GM13976 (cell line): ENCODE measurements around the gene FBLN5.
A peak's percentile ranks its signal among the peaks of the same experiment; 100 is the strongest.

Experiments used
- DNase-seq: peaks from one replicate; pipeline ENCODE4 v3.0.0; 2012; ENCODE audit warnings: low spot score
- in situ Hi-C: fragments of 300-500 bp; cut with MboI; formaldehyde crosslinking; loops from one replicate; pipeline ENCODE4 v1.12.0; 2022; ENCODE audit warnings: low sequenced_read_pairs, mixed read lengths, inconsistent platforms; ENCODE audit not compliant: unreplicated experiment
- TF ChIP-seq, protein P1 (sequence below): IDR thresholded peaks from 2 replicates; pipeline ENCODE4 v1.5.1; 2012; ENCODE audit warnings: borderline replicate concordance, mild to moderate bottlenecking; ENCODE audit not compliant: insufficient read depth; ENCODE audit errors: extremely low read depth, missing control alignments, control extremely low read depth

FBLN5 gene, protein sequence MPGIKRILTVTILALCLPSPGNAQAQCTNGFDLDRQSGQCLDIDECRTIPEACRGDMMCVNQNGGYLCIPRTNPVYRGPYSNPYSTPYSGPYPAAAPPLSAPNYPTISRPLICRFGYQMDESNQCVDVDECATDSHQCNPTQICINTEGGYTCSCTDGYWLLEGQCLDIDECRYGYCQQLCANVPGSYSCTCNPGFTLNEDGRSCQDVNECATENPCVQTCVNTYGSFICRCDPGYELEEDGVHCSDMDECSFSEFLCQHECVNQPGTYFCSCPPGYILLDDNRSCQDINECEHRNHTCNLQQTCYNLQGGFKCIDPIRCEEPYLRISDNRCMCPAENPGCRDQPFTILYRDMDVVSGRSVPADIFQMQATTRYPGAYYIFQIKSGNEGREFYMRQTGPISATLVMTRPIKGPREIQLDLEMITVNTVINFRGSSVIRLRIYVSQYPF

DNA sequence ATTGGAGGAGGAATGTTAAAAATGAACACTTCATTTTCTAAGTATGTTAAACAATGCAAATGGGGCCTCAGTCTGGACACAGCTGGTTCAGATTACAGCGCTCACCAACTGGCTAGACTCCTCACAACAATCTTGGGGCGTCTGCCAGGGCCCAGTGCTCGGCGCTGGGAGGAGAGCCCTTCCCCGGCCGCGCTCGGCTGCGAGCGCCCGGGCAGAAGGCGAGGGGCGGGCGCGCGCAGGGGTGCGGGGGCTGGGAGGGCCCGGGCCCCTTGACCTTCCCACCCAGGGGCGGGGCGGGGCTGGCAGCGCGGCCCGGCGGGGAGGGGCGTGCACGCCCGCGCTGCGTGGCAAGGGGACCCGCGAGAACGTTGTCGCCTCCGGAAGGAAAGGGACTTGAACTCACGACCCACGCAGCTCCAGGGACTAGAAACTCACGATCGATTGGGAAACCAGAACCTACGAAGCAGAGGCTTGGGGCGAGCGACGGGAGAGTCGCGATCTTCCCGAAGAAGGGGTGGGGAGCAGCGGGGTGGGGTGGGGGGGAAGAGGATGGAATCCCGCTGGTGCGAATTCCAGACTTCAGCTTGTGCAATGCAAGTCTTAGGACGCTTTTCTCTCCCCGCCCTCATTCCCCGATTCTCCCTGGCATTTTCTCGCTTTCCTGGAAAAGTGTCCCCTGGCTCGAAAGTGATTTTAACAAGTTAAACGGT lies at the start of gene FBLN5:
Gene FBLN5 (minus strand): TSS at position 220 of the 710 bp plus-strand sequence. CDS start 465 bp downstream, outside the sequence.
- in situ Hi-C loops = no loop called here
- DNase-seq = peak; percentile 37
- TF ChIP-seq, protein P1, sequence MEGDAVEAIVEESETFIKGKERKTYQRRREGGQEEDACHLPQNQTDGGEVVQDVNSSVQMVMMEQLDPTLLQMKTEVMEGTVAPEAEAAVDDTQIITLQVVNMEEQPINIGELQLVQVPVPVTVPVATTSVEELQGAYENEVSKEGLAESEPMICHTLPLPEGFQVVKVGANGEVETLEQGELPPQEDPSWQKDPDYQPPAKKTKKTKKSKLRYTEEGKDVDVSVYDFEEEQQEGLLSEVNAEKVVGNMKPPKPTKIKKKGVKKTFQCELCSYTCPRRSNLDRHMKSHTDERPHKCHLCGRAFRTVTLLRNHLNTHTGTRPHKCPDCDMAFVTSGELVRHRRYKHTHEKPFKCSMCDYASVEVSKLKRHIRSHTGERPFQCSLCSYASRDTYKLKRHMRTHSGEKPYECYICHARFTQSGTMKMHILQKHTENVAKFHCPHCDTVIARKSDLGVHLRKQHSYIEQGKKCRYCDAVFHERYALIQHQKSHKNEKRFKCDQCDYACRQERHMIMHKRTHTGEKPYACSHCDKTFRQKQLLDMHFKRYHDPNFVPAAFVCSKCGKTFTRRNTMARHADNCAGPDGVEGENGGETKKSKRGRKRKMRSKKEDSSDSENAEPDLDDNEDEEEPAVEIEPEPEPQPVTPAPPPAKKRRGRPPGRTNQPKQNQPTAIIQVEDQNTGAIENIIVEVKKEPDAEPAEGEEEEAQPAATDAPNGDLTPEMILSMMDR = no peak

DNA sequence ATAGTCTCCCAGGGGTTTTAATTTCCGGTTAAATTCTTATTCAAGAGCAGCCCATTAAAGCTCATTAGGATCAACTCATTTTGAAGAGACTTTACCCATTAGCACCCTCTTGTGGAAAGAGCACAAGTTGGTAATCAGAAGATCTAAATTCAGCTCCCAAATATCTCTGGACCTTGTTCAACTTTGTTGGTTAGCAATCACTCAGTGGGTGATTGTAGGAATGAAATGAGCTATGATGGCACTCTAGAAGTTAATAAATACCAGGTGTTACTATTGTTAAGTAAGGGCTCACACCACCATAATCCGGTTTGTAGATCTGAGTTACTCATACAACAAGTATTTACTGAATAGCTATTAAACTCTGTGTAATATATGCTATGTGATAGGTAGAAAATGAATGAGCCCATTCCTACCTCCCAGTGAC lies 49.5 kb upstream of the FBLN5 start:
- peak; percentile 33 for DNase-seq
- TF ChIP-seq, protein P1 = peak; percentile 16
- in situ Hi-C loops = no loop called here

DNA sequence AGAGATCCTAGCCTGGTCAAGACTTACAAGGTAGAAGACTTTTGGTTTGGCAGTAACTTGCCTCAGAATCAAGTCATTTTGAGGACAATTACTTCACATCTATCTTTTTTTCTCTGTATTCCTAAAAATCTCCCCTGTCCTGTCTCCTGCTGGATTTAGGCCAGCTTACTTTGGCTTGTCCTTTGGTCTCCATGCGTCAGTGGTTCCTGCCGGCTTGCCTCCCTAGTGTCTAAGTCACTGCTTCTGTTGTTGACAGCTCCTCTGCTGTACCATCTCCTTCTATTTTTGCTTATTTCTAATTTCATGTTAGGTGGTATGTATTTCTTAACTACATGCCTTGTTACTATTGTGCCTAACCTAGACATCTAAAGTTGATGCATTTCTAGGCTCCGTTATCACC lies 39.7 kb upstream of the FBLN5 start:
- no peak for DNase-seq
- TF ChIP-seq, protein P1 = no peak
- in situ Hi-C loops = no loop called here

DNA sequence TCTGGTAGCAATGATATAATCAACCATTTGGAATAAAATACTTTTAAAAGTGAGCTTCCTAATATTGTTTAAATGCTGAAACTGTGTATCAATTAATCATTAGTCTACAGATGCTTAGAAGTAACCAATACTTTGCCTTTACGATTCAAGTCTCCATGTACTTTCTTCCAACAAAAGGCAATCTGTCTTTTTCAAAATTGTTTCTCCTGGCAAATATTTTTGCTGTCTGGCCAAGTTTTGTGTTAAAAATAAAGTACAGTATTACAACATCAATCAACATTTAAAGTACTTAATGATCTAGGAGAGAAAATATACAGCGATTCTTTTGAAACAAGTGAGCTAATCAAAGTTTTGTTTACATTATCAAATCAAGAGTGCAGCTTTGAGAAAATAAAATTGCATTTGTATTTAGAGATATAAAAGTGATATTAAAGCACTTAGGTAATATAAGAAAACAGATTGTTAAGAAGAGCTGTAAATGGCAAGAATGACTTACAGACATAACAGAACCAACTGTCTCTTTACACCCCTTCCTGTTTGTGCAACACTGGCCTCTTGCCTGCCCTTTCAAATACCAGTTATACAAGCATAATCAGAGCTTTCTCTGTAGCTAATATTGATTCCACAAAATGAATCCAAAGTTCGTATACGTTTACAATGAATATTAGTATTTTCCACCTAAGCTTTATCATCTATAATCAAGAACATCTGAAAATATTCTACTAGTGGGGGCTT lies 38.2 kb upstream of the FBLN5 start:
- TF ChIP-seq, protein P1 = no peak
- in situ Hi-C loops = no loop called here
- DNase-seq = no peak

DNA sequence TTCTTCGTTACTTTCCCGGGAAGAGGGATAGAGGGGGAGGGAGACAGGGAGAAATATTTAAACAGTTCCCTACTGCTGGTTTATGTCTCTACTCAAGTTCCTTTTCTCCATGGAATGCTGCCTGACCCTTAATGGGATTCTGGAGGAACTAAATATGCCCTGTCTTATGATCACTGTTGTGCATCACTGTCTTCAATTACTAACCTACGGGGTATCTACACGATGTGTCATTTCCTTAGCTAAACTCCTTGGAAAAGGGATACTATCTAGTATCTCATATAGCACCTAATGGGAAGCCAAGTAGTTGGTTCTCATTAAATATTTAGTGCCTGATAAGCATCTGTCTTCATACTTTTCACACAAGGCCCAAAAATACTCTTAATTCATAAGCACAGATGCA lies 37.5 kb upstream of the FBLN5 start:
- no peak for DNase-seq
- in situ Hi-C loops = no loop called here
- TF ChIP-seq, protein P1 = no peak

DNA sequence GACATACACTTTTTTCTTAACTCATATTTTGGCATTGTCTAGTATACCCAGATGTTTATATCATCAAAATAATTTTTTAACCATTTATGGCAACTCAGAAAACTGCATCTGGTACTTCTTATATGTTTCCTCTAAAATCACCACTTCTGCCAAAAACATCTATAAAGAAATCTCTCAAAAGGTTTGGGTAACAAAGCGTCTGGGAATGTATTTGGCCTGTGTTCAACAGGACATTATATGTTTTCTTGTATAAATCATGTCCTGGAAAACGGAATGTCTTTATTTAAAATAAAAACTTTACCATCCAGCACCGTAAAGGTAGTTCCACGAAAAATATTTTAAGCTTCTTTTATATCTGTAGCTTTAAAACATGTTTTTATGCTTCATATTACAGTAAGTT lies 36.1 kb upstream of the FBLN5 start:
- TF ChIP-seq, protein P1 = no peak
- in situ Hi-C loops = no loop called here
- no peak for DNase-seq
